GM23338 (cell line): ENCODE measurements around the gene TMEM52. TPM values are rescaled to one million over a fixed set of nuclear protein-coding genes. Genes with fewer than 3 reads are reported as not detected.

ENCODE experiments used
- ATAC-seq: fragments of 200-7000 bp; cut with Tn5 transposase; 3 replicates; pipeline ENCODE4 v1.9.1; 2020
- DNase-seq: peaks from one replicate; pipeline ENCODE4 v3.0.0-alpha.2; 2015; ENCODE audit warnings: low spot score
- H2AFZ ChIP-seq: fragments of 200-600 bp; sonication (generic); 2 replicates; pipeline ENCODE4 v1.8.0; 2016; ENCODE audit warnings: antibody characterized with exemption, mild to moderate bottlenecking, moderate library complexity
- H3F3A ChIP-seq: fragments of 200-600 bp; sonication (generic); replicated peaks from 2 replicates; pipeline ENCODE4 v1.8.0; 2017; ENCODE audit warnings: antibody characterized with exemption, mixed run types, low read depth
- H3K27ac ChIP-seq: fragments of 200-600 bp; sonication (generic); 2 replicates; pipeline ENCODE4 v1.6.1; 2016; ENCODE audit warnings: low read depth
- H3K27me3 ChIP-seq: fragments of 200-600 bp; sonication (generic); 2 replicates; pipeline ENCODE4 v1.8.0; 2016; ENCODE audit warnings: mild to moderate bottlenecking, mixed run types, moderate library complexity; ENCODE audit not compliant: insufficient read depth
- H3K36me3 ChIP-seq: fragments of 200-600 bp; sonication (generic); 2 replicates; pipeline ENCODE4 v1.8.0; 2016; ENCODE audit warnings: mild to moderate bottlenecking; ENCODE audit not compliant: insufficient read depth
- H3K4me1 ChIP-seq: fragments of 200-600 bp; sonication (generic); 2 replicates; pipeline ENCODE4 v1.8.0; 2016; ENCODE audit warnings: mild to moderate bottlenecking, moderate library complexity; ENCODE audit not compliant: insufficient read depth
- H3K4me2 ChIP-seq: fragments of 200-600 bp; sonication (generic); 2 replicates; pipeline ENCODE4 v1.7.1; 2017; ENCODE audit warnings: mixed run types
- H3K4me3 ChIP-seq: fragments of 200-600 bp; sonication (generic); 2 replicates; pipeline ENCODE4 v1.6.1; 2016; ENCODE audit warnings: mixed run types
- H3K79me2 ChIP-seq: fragments of 200-600 bp; sonication (generic); replicated peaks from 2 replicates; pipeline ENCODE4 v1.8.0; 2017; ENCODE audit warnings: mild to moderate bottlenecking; ENCODE audit not compliant: insufficient read depth
- H3K9me2 ChIP-seq: fragments of 200-600 bp; sonication (generic); 2 replicates; pipeline ENCODE4 v1.8.0; 2017; ENCODE audit not compliant: insufficient read depth
- H4K20me1 ChIP-seq: fragments of 200-600 bp; sonication (generic); replicated peaks from 2 replicates; pipeline ENCODE4 v1.8.0; 2017; ENCODE audit warnings: mild to moderate bottlenecking; ENCODE audit not compliant: insufficient read depth
- H3K27ac Mint-ChIP-seq: 2 replicates; pipeline ENCODE4 v1.8.0; 2020; ENCODE audit warnings: inconsistent platforms, mild to moderate bottlenecking, moderate library complexity, mixed read lengths
- H3K27me3 Mint-ChIP-seq: 3 replicates; pipeline ENCODE4 v1.8.0; 2022; ENCODE audit warnings: low read depth, mild to moderate bottlenecking, moderate library complexity, mixed read lengths, inconsistent platforms; ENCODE audit not compliant: insufficient read depth, poor library complexity
- H3K36me3 Mint-ChIP-seq: 3 replicates; pipeline ENCODE4 v1.8.0; 2021; ENCODE audit warnings: low read depth, mild to moderate bottlenecking, inconsistent platforms, moderate library complexity, mixed read lengths
- H3K4me1 Mint-ChIP-seq: 3 replicates; pipeline ENCODE4 v1.8.0; 2020; ENCODE audit warnings: mild to moderate bottlenecking, inconsistent platforms, mixed read lengths
- H3K4me3 Mint-ChIP-seq: 3 replicates; pipeline ENCODE4 v1.8.0; 2021; ENCODE audit warnings: moderate library complexity, mild to moderate bottlenecking, inconsistent platforms, mixed read lengths
- H3K9me3 Mint-ChIP-seq: 3 replicates; pipeline ENCODE4 v1.8.0; 2020; ENCODE audit warnings: moderate library complexity, mild to moderate bottlenecking, inconsistent platforms, mixed read lengths
- CTCF ChIP-seq, 2 experiments: fragments of 200-600 bp in 1 of 2; sonication (generic) in 1 of 2; conservative IDR thresholded peaks; 2 replicates each; pipeline versions ENCODE4 v1.5.1 to v1.6.1; 2016 to 2017; ENCODE audit warnings: antibody characterized with exemption in 2 of 2, low read depth in 2 of 2, mild to moderate bottlenecking in 2 of 2, moderate library complexity in 1 of 2
- JUNB ChIP-seq: IDR thresholded peaks from one replicate; pipeline ENCODE4 v1.6.1; 2016; ENCODE audit warnings: antibody characterized with exemption; ENCODE audit not compliant: unreplicated experiment
- ZNF114 ChIP-seq: fragments of 250-450 bp; sonication (Bioruptor Pico); IDR thresholded peaks from 2 replicates; pipeline ENCODE4 v1.5.0; 2020; ENCODE audit warnings: mild to moderate bottlenecking, moderate library complexity
- ZNF462 ChIP-seq: fragments of 250-450 bp; sonication (Bioruptor Pico); IDR thresholded peaks from 2 replicates; pipeline ENCODE4 v1.5.0; 2020; ENCODE audit warnings: mild to moderate bottlenecking, moderate library complexity
- polyA plus RNA-seq: library from polyadenylated mRNA; unstranded; fragments of >200 nt; fragmentation: Nextera tagmentation; extraction: Ambion mirVana; gene quantifications from 2 replicates; pipeline ENCODE4 v1.2.1, GENCODE V29; 2016
- total RNA-seq: library from RNA; depleted of rRNA; stranded (reverse); fragments of >200 nt; shearing (Covaris generic); gene quantifications from 2 replicates; pipeline ENCODE4 v1.2.3, GENCODE V29; 2014

Gene TMEM52
- total and polyA plus RNA-seq, 2 experiments from 2014 or later, result 19.5 to 25.0 TPM

DNA sequence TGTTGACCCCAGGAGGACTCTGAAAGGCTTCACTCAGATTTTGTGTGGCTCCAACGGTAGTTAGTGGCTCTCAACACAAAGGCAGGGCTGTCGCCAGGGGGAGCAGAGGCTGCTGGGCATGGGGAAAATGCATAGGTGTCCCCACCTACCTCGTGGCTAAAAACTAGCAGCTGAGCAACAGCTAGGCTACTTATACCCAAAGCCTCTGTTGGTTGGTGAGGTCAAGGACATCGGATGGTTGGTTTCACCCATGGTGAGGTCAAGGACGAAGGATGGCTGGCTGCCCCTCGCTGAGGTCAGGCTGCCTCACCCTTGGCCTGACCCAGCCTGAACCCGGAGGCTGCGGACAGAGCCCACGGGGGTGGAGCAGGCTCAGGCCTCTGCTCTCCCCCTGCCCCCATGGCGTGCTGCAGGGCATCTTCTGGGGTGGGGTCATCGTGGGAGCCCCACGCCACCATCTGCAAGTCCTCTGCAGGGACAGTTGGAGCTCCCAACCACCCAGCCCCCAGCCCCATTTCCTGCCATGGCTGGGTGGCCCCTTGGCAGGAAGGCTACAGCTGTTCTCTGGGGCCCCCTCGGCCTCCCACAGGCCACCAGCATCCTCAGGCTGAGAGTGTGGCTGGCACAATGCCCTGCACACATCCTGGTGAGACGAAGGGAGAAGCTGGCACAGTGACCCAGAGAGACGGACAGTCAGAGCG lies 19.7 kb downstream of the TMEM52 start:
- Histone ChIP-seq H3K4me2 (no peak overlapping the region), H3K36me3 (no peaks in the 10 kb centered on the region), H3K4me1 (peaks cover 9% of the 10 kb centered on the region), H3K27me3 (no peaks in the 10 kb centered on the region), H2AFZ (no peak overlapping the region), H3K9me2 (no peaks in the 10 kb centered on the region), H3K27ac (no peak overlapping the region), H3K79me2 (no peaks in the 10 kb centered on the region), H4K20me1 (no peaks in the 10 kb centered on the region), H3K4me3 (no peak overlapping the region), H3F3A (peaks cover 9% of the 10 kb centered on the region)
- peak; percentile 19 for ATAC-seq
- H3K9me3 Mint-ChIP-seq, result no peaks in the 10 kb centered on the region; the same call in 2 of the 3 replicates
- no peak overlapping the region for H3K4me3 Mint-ChIP-seq
- peaks cover 12% of the 10 kb centered on the region for H3K27me3 Mint-ChIP-seq
- no peaks in the 10 kb centered on the region; the same call in 2 of the 3 replicates for H3K36me3 Mint-ChIP-seq
- no peak for DNase-seq
- no peak for TF ChIP-seq ZNF462 (CRISPR knock-in tag)
- peak in 1 of 2 experiments; percentile 52; a peak in 2 of 4 replicates for TF ChIP-seq CTCF (conservative IDR thresholded peaks at IDR 0.05; ENCODE audit: low read depth in 2 of 2)
- TF ChIP-seq ZNF114 (CRISPR knock-in tag), result no peak
- no peak for TF ChIP-seq JUNB
- peaks cover 25% of the 10 kb centered on the region for H3K4me1 Mint-ChIP-seq
- no peak overlapping the region for H3K27ac Mint-ChIP-seq
